Measurements from ENCODE around the gene FRMD4B. TPM values are rescaled to one million over a fixed set of nuclear protein-coding genes. Genes with fewer than 3 reads are reported as not detected.

FRMD4B gene
- total and polyA plus RNA-seq, 7 donors, result 8.2 to 21.5 (median 13.2) TPM

GRCh38 chr3:69197455-69197854 lies 188.4 kb downstream of the FRMD4B start:
- no peak overlapping the region for H3K4me3 ChIP-seq
- 81 to 86% methylated on average over 6 of the region's 6 CpGs for WGBS, 2 donors
- DNase-seq, result no peak
- TF ChIP-seq POLR2AphosphoS5 (IDR thresholded peaks at IDR 0.05) (no peak), CTCF (IDR thresholded peaks at IDR 0.05) (no peak), EP300 (IDR thresholded peaks at IDR 0.05) (no peak), POLR2A (IDR thresholded peaks at IDR 0.05) (no peak)
- no peaks in the 10 kb centered on the region for H3K4me1 ChIP-seq
- no peaks in the 10 kb centered on the region for H3K9me3 ChIP-seq
- no peaks in the 10 kb centered on the region for H3K36me3 ChIP-seq
- no peaks in the 10 kb centered on the region for H3K27me3 ChIP-seq
- no peak overlapping the region for H3K27ac ChIP-seq
- intact Hi-C loops (cut with DNase I), result no loop called here

- intact Hi-C loops (cut with DNase I), result no loop called here
- H3K4me1 ChIP-seq, result no peaks in the 10 kb centered on the region
- H3K27ac ChIP-seq, result no peak overlapping the region
- no peaks in the 10 kb centered on the region for H3K27me3 ChIP-seq
- DNase-seq, result no peak
- H3K36me3 ChIP-seq, result no peaks in the 10 kb centered on the region
- H3K4me3 ChIP-seq, result no peak overlapping the region
- no peaks in the 10 kb centered on the region for H3K9me3 ChIP-seq
- TF ChIP-seq EP300 (IDR thresholded peaks at IDR 0.05) (no peak), POLR2AphosphoS5 (IDR thresholded peaks at IDR 0.05) (no peak), POLR2A (IDR thresholded peaks at IDR 0.05) (no peak), CTCF (IDR thresholded peaks at IDR 0.05) (no peak)
- 97% methylated on average over 3 of the region's 3 CpGs for WGBS, 2 donors
Observed at GRCh38 chr3:69196876-69197275, 189.0 kb downstream of the FRMD4B start.

GRCh38 chr3:69194431-69195165 lies 191.3 kb downstream of the FRMD4B start:
- no peak overlapping the region for H3K4me3 ChIP-seq
- TF ChIP-seq POLR2AphosphoS5 (IDR thresholded peaks at IDR 0.05) (no peak), POLR2A (IDR thresholded peaks at IDR 0.05) (no peak), EP300 (IDR thresholded peaks at IDR 0.05) (no peak), CTCF (IDR thresholded peaks at IDR 0.05) (no peak)
- no peak overlapping the region for H3K27ac ChIP-seq
- H3K36me3 ChIP-seq, result no peaks in the 10 kb centered on the region
- WGBS, 2 donors, result 74 to 75% methylated on average over 7 of the region's 7 CpGs
- no peaks in the 10 kb centered on the region for H3K27me3 ChIP-seq
- H3K9me3 ChIP-seq, result no peaks in the 10 kb centered on the region
- no peaks in the 10 kb centered on the region for H3K4me1 ChIP-seq
- no peak for DNase-seq
- intact Hi-C loops (cut with DNase I), result no loop called here

- Histone ChIP-seq H3K27ac (no peak overlapping the region), H3K9me3 (no peaks in the 10 kb centered on the region), H3K36me3 (no peaks in the 10 kb centered on the region), H3K4me3 (no peak overlapping the region), H3K4me1 (no peaks in the 10 kb centered on the region), H3K27me3 (no peaks in the 10 kb centered on the region)
- intact Hi-C loops (cut with DNase I), result no loop called here
- TF ChIP-seq POLR2AphosphoS5 (IDR thresholded peaks at IDR 0.05) (no peak), POLR2A (IDR thresholded peaks at IDR 0.05) (no peak), CTCF (IDR thresholded peaks at IDR 0.05) (no peak), EP300 (IDR thresholded peaks at IDR 0.05) (no peak)
- no peak for DNase-seq
- WGBS, 2 donors, result 20 to 64% methylated on average over 3 of the region's 3 CpGs
Observed at GRCh38 chr3:69193749-69194148, 192.1 kb downstream of the FRMD4B start.

GRCh38 chr3:69191516-69191915 lies 194.4 kb downstream of the FRMD4B start:
- Histone ChIP-seq H3K27me3 (no peaks in the 10 kb centered on the region), H3K4me3 (no peak overlapping the region), H3K36me3 (peaks cover 0 to 7% (median 0%) of the 10 kb centered on the region in 4 donors), H3K9me3 (no peaks in the 10 kb centered on the region), H3K4me1 (no peaks in the 10 kb centered on the region), H3K27ac (no peak overlapping the region)
- TF ChIP-seq POLR2A (IDR thresholded peaks at IDR 0.05) (no peak), EP300 (IDR thresholded peaks at IDR 0.05) (no peak), POLR2AphosphoS5 (IDR thresholded peaks at IDR 0.05) (no peak), CTCF (IDR thresholded peaks at IDR 0.05) (no peak)
- intact Hi-C loops (cut with DNase I), result no loop called here
- DNase-seq, result no peak
